Measurements from ENCODE around the gene STEAP1B. TPM values are rescaled to one million over a fixed set of nuclear protein-coding genes. Genes with fewer than 3 reads are reported as not detected.
A peak's percentile ranks its signal among the peaks of the same experiment; 100 is the strongest.

Gene STEAP1B
- total RNA-seq, 1 experiment from 2014 or later, result 3.2 TPM

DNA sequence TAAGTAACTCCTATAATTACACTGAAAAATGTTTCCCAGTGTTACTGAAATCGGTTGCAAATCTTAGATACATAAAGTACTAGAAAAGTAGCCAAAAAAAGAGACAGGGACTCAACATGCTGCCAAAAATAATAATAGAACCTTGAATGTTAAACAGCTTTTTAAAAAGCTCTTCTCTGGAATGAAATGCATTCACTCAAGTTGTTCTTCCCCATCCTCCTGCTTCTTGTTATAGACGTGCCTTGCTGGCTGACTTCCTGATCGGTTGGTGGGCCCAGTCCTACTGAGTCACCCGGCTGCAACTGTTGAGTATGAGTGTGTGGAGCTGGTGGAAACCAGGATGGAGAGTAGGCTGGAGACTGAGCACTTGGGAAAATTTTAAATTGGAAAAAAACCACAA lies 112.4 kb downstream of the STEAP1B start:
- no CpG with 5 or more reads among the region's 4 CpGs for WGBS (ENCODE audit: extremely low coverage, insufficient read length, low lambda C conversion rate)
- no peak for DNase-seq
- Mint-ChIP-seq H3K4me3 (no peak overlapping the region), H3K27ac (peak overlapping the region in 1 of 3 experiments; percentile 10; a peak in 2 of 7 replicates), H3K36me3 (ENCODE audit: insufficient read depth in 1 of 3, low read depth in 3 of 3) (no peaks in the 10 kb centered on the region), H3K9me3 (no peaks in the 10 kb centered on the region), H3K27me3 (ENCODE audit: low read depth) (no peaks in the 10 kb centered on the region), H3K4me1 (peaks cover 5% of the 10 kb centered on the region in 2 experiments)
- H3K79me2 ChIP-seq (ENCODE audit: insufficient read depth, low read length), result no peaks in the 10 kb centered on the region
- H3K18ac ChIP-seq (ENCODE audit: insufficient read length, low read depth, low read length), result no peak overlapping the region
- no peak overlapping the region for H2BK5ac ChIP-seq (ENCODE audit: insufficient read length, low read length)
- H3K4ac ChIP-seq (ENCODE audit: low read depth, low read length), result no peak overlapping the region
- no peak overlapping the region for H2BK15ac ChIP-seq (ENCODE audit: low read depth, low read length)
- no peak overlapping the region for H2BK120ac ChIP-seq (ENCODE audit: low read depth, low read length, poor library complexity, severe bottlenecking)
- no peak overlapping the region for H3K23ac ChIP-seq (ENCODE audit: insufficient read length, low read depth, low read length)
- no peaks in the 10 kb centered on the region for H3K27me3 ChIP-seq (ENCODE audit: insufficient read depth, low read length)
- H3K79me1 ChIP-seq (ENCODE audit: insufficient read depth, low read depth, low read length, poor library complexity, severe bottlenecking), result no peaks in the 10 kb centered on the region
- no peak overlapping the region for H2AK5ac ChIP-seq (ENCODE audit: insufficient read length, low read length)
- H3T11ph ChIP-seq (ENCODE audit: low read length), result no peak overlapping the region
- TF ChIP-seq, protein P1, sequence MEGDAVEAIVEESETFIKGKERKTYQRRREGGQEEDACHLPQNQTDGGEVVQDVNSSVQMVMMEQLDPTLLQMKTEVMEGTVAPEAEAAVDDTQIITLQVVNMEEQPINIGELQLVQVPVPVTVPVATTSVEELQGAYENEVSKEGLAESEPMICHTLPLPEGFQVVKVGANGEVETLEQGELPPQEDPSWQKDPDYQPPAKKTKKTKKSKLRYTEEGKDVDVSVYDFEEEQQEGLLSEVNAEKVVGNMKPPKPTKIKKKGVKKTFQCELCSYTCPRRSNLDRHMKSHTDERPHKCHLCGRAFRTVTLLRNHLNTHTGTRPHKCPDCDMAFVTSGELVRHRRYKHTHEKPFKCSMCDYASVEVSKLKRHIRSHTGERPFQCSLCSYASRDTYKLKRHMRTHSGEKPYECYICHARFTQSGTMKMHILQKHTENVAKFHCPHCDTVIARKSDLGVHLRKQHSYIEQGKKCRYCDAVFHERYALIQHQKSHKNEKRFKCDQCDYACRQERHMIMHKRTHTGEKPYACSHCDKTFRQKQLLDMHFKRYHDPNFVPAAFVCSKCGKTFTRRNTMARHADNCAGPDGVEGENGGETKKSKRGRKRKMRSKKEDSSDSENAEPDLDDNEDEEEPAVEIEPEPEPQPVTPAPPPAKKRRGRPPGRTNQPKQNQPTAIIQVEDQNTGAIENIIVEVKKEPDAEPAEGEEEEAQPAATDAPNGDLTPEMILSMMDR (conservative IDR thresholded peaks at IDR 0.05), result no peak
- no peak overlapping the region for H3K14ac ChIP-seq (ENCODE audit: insufficient read depth, low read length)
- no peak overlapping the region for H4K5ac ChIP-seq (ENCODE audit: insufficient read length, low read depth, low read length)
- no peaks in the 10 kb centered on the region for H3K4me1 ChIP-seq (ENCODE audit: insufficient read depth, low read length)
- H3K9ac ChIP-seq (ENCODE audit: extremely low read depth, insufficient read length, low read length), result no peak overlapping the region
- no peak overlapping the region for H2BK12ac ChIP-seq (ENCODE audit: insufficient read length, low read depth, low read length)
- H3K56ac ChIP-seq (ENCODE audit: insufficient read length, low read depth, low read length), result no peak overlapping the region
- H2BK20ac ChIP-seq (ENCODE audit: low read depth, low read length, poor library complexity, severe bottlenecking), result no peak overlapping the region
- H4K8ac ChIP-seq (replicated peaks; ENCODE audit: insufficient read length, low read depth, low read length), result no peak overlapping the region
- H2AFZ ChIP-seq (ENCODE audit: low read length), result no peak overlapping the region
- no peaks in the 10 kb centered on the region for H4K20me1 ChIP-seq (ENCODE audit: control insufficient read depth, insufficient read depth, insufficient read length)
- no peaks in the 10 kb centered on the region for H3K9me3 ChIP-seq (ENCODE audit: control insufficient read depth, low read depth, low read length)
- no peaks in the 10 kb centered on the region for H3K23me2 ChIP-seq (ENCODE audit: insufficient read length, low read depth, low read length, poor library complexity, severe bottlenecking)
- no peak overlapping the region for H3K27ac ChIP-seq (ENCODE audit: insufficient read length, low read depth, low read length)
- H3K4me2 ChIP-seq (ENCODE audit: insufficient read depth, insufficient read length, low read length), result no peak overlapping the region
- no peak overlapping the region for H4K91ac ChIP-seq (ENCODE audit: insufficient read length, low read depth, low read length)
